CD8-positive, alpha-beta memory T cell (primary cell): ENCODE measurements around the gene B3GAT3. TPM values are rescaled to one million over a fixed set of nuclear protein-coding genes. Genes with fewer than 3 reads are reported as not detected.
A peak's percentile ranks its signal among the peaks of the same experiment; 100 is the strongest.
"Not testable (repeated sequence)": the region's sequence is repeated elsewhere in the genome, so short reads cannot be mapped to it uniquely, and the experiment has no call there.

Source experiments
- CTCF ChIA-PET: fragments of 350-600 bp; sonication (Branson Sonifier 250); formaldehyde crosslinking; loops from one replicate; lab custom pipeline; 2021; ENCODE audit warnings: antibody characterized with exemption; lab: Charles Lee
- POLR2A ChIA-PET: fragments of 350-600 bp; sonication (Branson Sonifier 250); formaldehyde crosslinking; loops from one replicate; lab custom pipeline; 2021; ENCODE audit warnings: antibody characterized with exemption; lab: Charles Lee
- DNase-seq, 5 donors: peaks; one replicate each; pipeline versions ENCODE4 v3.0.0 to v3.0.0-alpha.2; 2020 to 2022; ENCODE audit warnings: mixed read lengths in 1 of 5
- H3K27ac ChIP-seq: one replicate; pipeline ENCODE4 v1.7.0; 2013; ENCODE audit warnings: low read depth, mild to moderate bottlenecking, low read length, moderate library complexity
- H3K27me3 ChIP-seq: 2 replicates; pipeline ENCODE4 v1.7.0; 2013; ENCODE audit warnings: low read length, mild to moderate bottlenecking; ENCODE audit not compliant: insufficient read depth, poor library complexity, severe bottlenecking
- H3K36me3 ChIP-seq: 2 replicates; pipeline ENCODE4 v1.7.0; 2013; ENCODE audit warnings: mild to moderate bottlenecking, low read length, moderate library complexity; ENCODE audit not compliant: insufficient read depth
- H3K4me1 ChIP-seq: 2 replicates; pipeline ENCODE4 v1.7.0; 2013; ENCODE audit warnings: mild to moderate bottlenecking, low read length, moderate library complexity; ENCODE audit not compliant: insufficient read depth
- H3K4me3 ChIP-seq: 2 replicates; pipeline ENCODE4 v1.7.0; 2013; ENCODE audit warnings: mild to moderate bottlenecking, low read length
- H3K9me3 ChIP-seq: 2 replicates; pipeline ENCODE4 v1.7.0; 2013; ENCODE audit warnings: mild to moderate bottlenecking, low read length
- H3K27ac Mint-ChIP-seq, 8 donors: one replicate each; pipeline ENCODE4 v1.8.0; 2020 to 2021; ENCODE audit warnings: mixed read lengths in 8 of 8, mild to moderate bottlenecking in 6 of 8, inconsistent platforms in 3 of 8, moderate library complexity in 3 of 8
- H3K27me3 Mint-ChIP-seq, 2 donors: one replicate each; pipeline ENCODE4 v1.8.0; 2020 to 2021; ENCODE audit warnings: mixed read lengths in 2 of 2, mild to moderate bottlenecking in 1 of 2, moderate library complexity in 1 of 2
- H3K36me3 Mint-ChIP-seq, 3 donors: one replicate each; pipeline ENCODE4 v1.8.0; 2020 to 2021; ENCODE audit warnings: mixed read lengths in 3 of 3, inconsistent platforms in 1 of 3, mild to moderate bottlenecking in 1 of 3
- H3K4me1 Mint-ChIP-seq, 3 donors: one replicate each; pipeline ENCODE4 v1.8.0; 2020 to 2021; ENCODE audit warnings: mixed read lengths in 3 of 3, inconsistent platforms in 1 of 3, mild to moderate bottlenecking in 1 of 3
- H3K4me3 Mint-ChIP-seq, 7 donors: one replicate each; pipeline ENCODE4 v1.8.0; 2020 to 2021; ENCODE audit warnings: mixed read lengths in 7 of 7, mild to moderate bottlenecking in 6 of 7, moderate library complexity in 4 of 7, inconsistent platforms in 2 of 7
- H3K9me3 Mint-ChIP-seq, 5 donors: one replicate each; pipeline ENCODE4 v1.8.0; 2020 to 2022; ENCODE audit warnings: mixed read lengths in 5 of 5, mild to moderate bottlenecking in 3 of 5, moderate library complexity in 2 of 5, inconsistent platforms in 1 of 5
- polyA plus RNA-seq: library from polyadenylated mRNA; unstranded; fragments of 300-500 nt; fragmentation: Illumina TruSeq; gene quantifications from one replicate; pipeline ENCODE4 v1.2.3, GENCODE V29; 2021
- total RNA-seq, 2 experiments: library from RNA; stranded (reverse); gene quantifications; one replicate each; pipeline ENCODE4 v1.2.3, GENCODE V29; 2021

The B3GAT3 gene
- total and polyA plus RNA-seq, 3 experiments from 2014 or later: 48.9 to 68.2 (median 67.4) TPM

- ChIA-PET POLR2A (interaction anchor here (0.6 to 2.5 kb wide), 10 partner anchors 10 to 211 kb away, joined by 3 to 17 read pairs (median 8); partner anchors contain the start of genes B3GAT3, C11orf98, CSKMT and HNRNPUL2), CTCF (interaction anchor here (1.0 to 1.9 kb wide), 5 partner anchors 9 to 124 kb away, joined by 3 to 8 read pairs (median 5); partner anchors contain the start of genes B3GAT3, C11orf98, CSKMT and TUT1)
- Mint-ChIP-seq H3K27me3 (no peaks in the 10 kb centered on the region), H3K27ac (peak overlapping the region; percentile 88 to 99 (median 98)), H3K36me3 (peaks cover 0 to 53% (median 3%) of the 10 kb centered on the region in 3 donors), H3K4me1 (peaks cover 23 to 41% (median 30%) of the 10 kb centered on the region in 3 donors), H3K4me3 (peak overlapping the region; percentile 89 to 97 (median 96)), H3K9me3 (no peaks in the 10 kb centered on the region)
- peak overlapping the region; percentile 75 for H3K4me3 ChIP-seq
- H3K27ac ChIP-seq: peak overlapping the region; percentile 77
- H3K36me3 ChIP-seq: peaks cover 14% of the 10 kb centered on the region
- H3K9me3 ChIP-seq: no peaks in the 10 kb centered on the region
- no peaks in the 10 kb centered on the region for H3K27me3 ChIP-seq
- peaks cover 29% of the 10 kb centered on the region for H3K4me1 ChIP-seq
- peak in 1 of 5 donors; percentile 15 for DNase-seq
Observed at GRCh38 chr11:62645671-62645945, 23.8 kb upstream of the B3GAT3 start.

GRCh38 chr11:62644220-62644619, 22.4 kb upstream of the B3GAT3 start:
- Mint-ChIP-seq H3K4me1 (peaks cover 29 to 50% (median 39%) of the 10 kb centered on the region in 3 donors), H3K9me3 (no peaks in the 10 kb centered on the region), H3K4me3 (peak overlapping the region; percentile 26 to 89 (median 43)), H3K27me3 (no peaks in the 10 kb centered on the region), H3K27ac (peak overlapping the region in 3 of 8 donors; percentile 47 to 88 (median 78)), H3K36me3 (peaks cover 0 to 49% (median 4%) of the 10 kb centered on the region in 3 donors)
- Histone ChIP-seq H3K27me3 (no peaks in the 10 kb centered on the region), H3K4me3 (no peak overlapping the region), H3K4me1 (peaks cover 38% of the 10 kb centered on the region), H3K9me3 (no peaks in the 10 kb centered on the region), H3K36me3 (peaks cover 15% of the 10 kb centered on the region), H3K27ac (no peak overlapping the region)
- ChIA-PET POLR2A (interaction anchor here (1.0 kb wide), 1 partner anchor 11 kb away, joined by 3 read pairs; no protein-coding TSS in a partner anchor), CTCF (interaction anchor here (0.9 to 1.9 kb wide), 3 partner anchors 10 to 53 kb away, joined by 3 to 5 read pairs (median 4); partner anchors contain the start of gene TUT1)
- no peak for DNase-seq

- Histone ChIP-seq H3K27ac (no peak overlapping the region), H3K9me3 (no peaks in the 10 kb centered on the region), H3K4me3 (no peak overlapping the region), H3K4me1 (peaks cover 11% of the 10 kb centered on the region), H3K36me3 (peaks cover 65% of the 10 kb centered on the region), H3K27me3 (no peaks in the 10 kb centered on the region)
- Mint-ChIP-seq H3K4me1 (peaks cover 10 to 18% (median 18%) of the 10 kb centered on the region in 3 donors), H3K36me3 (peaks cover 18 to 83% (median 23%) of the 10 kb centered on the region in 3 donors), H3K9me3 (no peaks in the 10 kb centered on the region), H3K4me3 (no peak overlapping the region), H3K27ac (peak overlapping the region in 4 of 8 donors; percentile 51 to 80 (median 66)), H3K27me3 (no peaks in the 10 kb centered on the region)
- DNase-seq: no peak
- ChIA-PET POLR2A (no interaction called here), CTCF (interaction anchor here (1.1 to 1.4 kb wide), 2 partner anchors 23 to 40 kb away, joined by 3 read pairs; no protein-coding TSS in a partner anchor)
Observed at GRCh38 chr11:62632492-62632891, 10.7 kb upstream of the B3GAT3 start.

- Histone ChIP-seq H3K9me3 (no peaks in the 10 kb centered on the region), H3K27me3 (no peaks in the 10 kb centered on the region), H3K27ac (no peak overlapping the region), H3K36me3 (peaks cover 63% of the 10 kb centered on the region), H3K4me3 (no peak overlapping the region), H3K4me1 (no peaks in the 10 kb centered on the region)
- Mint-ChIP-seq H3K36me3 (peaks cover 11 to 77% (median 15%) of the 10 kb centered on the region in 3 donors), H3K4me3 (no peak overlapping the region), H3K27me3 (peaks cover 0 to 1% of the 10 kb centered on the region in 2 donors), H3K9me3 (no peaks in the 10 kb centered on the region), H3K27ac (peak overlapping the region in 3 of 8 donors; percentile 18 to 89 (median 73)), H3K4me1 (peaks cover 0 to 5% (median 0%) of the 10 kb centered on the region in 3 donors)
- ChIA-PET CTCF (interaction anchor here (1.1 to 2.3 kb wide), 2 partner anchors 10 to 17 kb away, joined by 3 to 5 read pairs; no protein-coding TSS in a partner anchor), POLR2A (interaction anchor here (0.7 kb wide), 1 partner anchor 116 kb away, joined by 16 read pairs; no protein-coding TSS in a partner anchor)
- no peak for DNase-seq
Observed at GRCh38 chr11:62627713-62628112, 5.9 kb upstream of the B3GAT3 start.

GRCh38 chr11:62622476-62623089, 797 bp upstream of the B3GAT3 start:
- Histone ChIP-seq H3K27me3 (no peaks in the 10 kb centered on the region), H3K4me3 (no peak overlapping the region), H3K27ac (peak overlapping the region; percentile 80), H3K4me1 (peaks cover 16% of the 10 kb centered on the region), H3K9me3 (no peaks in the 10 kb centered on the region), H3K36me3 (peaks cover 20% of the 10 kb centered on the region)
- peaks cover 0 to 49% (median 6%) of the 10 kb centered on the region in 3 donors for H3K36me3 Mint-ChIP-seq
- ChIA-PET CTCF (interaction anchor here (0.9 to 3.7 kb wide), 10 partner anchors 11 to 71 kb away, joined by 3 to 24 read pairs (median 4); partner anchors contain the start of genes C11orf98, CSKMT, EML3 and GANAB), POLR2A (interaction anchor here (0.8 to 3.5 kb wide), 13 partner anchors 10 to 233 kb away, joined by 3 to 34 read pairs (median 7); partner anchors contain the start of genes C11orf98, CSKMT, EEF1G and EML3)
- H3K27me3 Mint-ChIP-seq: peaks cover 0 to 1% of the 10 kb centered on the region in 2 donors
- no peak for DNase-seq
- H3K9me3 Mint-ChIP-seq: no peaks in the 10 kb centered on the region
- peak overlapping the region; percentile 77 to 94 (median 89) for H3K4me3 Mint-ChIP-seq
- peaks cover 15 to 28% (median 26%) of the 10 kb centered on the region in 3 donors for H3K4me1 Mint-ChIP-seq
- peak overlapping the region; percentile 89 to 99 (median 93) for H3K27ac Mint-ChIP-seq

GRCh38 chr11:62621027-62621566, 689 bp downstream of the B3GAT3 start:
- peaks cover 0 to 1% of the 10 kb centered on the region in 2 donors for H3K27me3 Mint-ChIP-seq
- ChIA-PET CTCF (interaction anchor here (0.7 to 3.7 kb wide), 15 partner anchors 9 to 82 kb away, joined by 3 to 24 read pairs (median 3); partner anchors contain the start of genes EEF1G, EML3, GANAB and LBHD1), POLR2A (interaction anchor here (0.6 to 3.5 kb wide), 14 partner anchors 9 to 260 kb away, joined by 3 to 34 read pairs (median 6); partner anchors contain the start of genes C11orf98, CSKMT, EEF1G and EML3)
- DNase-seq: no peak
- no peaks in the 10 kb centered on the region for H3K9me3 Mint-ChIP-seq
- Histone ChIP-seq H3K4me3 (peak overlapping the region; percentile 94), H3K27me3 (no peaks in the 10 kb centered on the region), H3K4me1 (peaks cover 16% of the 10 kb centered on the region), H3K27ac (peak overlapping the region; percentile 80), H3K9me3 (no peaks in the 10 kb centered on the region), H3K36me3 (peaks cover 6% of the 10 kb centered on the region)
- H3K4me1 Mint-ChIP-seq: peaks cover 15 to 30% (median 26%) of the 10 kb centered on the region in 3 donors
- peaks cover 0 to 47% (median 0%) of the 10 kb centered on the region in 3 donors for H3K36me3 Mint-ChIP-seq
- H3K4me3 Mint-ChIP-seq: peak overlapping the region; percentile 90 to 96 (median 94)
- peak overlapping the region; percentile 89 to 100 (median 97) for H3K27ac Mint-ChIP-seq

GRCh38 chr11:62616957-62617356, 4.8 kb downstream of the B3GAT3 start:
- H3K9me3 ChIP-seq, H3K27me3 Mint-ChIP-seq, H3K9me3 Mint-ChIP-seq, H3K36me3 ChIP-seq, H3K27me3 ChIP-seq, DNase-seq, H3K4me3 Mint-ChIP-seq, H3K4me3 ChIP-seq, H3K27ac ChIP-seq: not testable (repeated sequence)
- CTCF ChIA-PET: interaction anchor here (1.2 to 3.0 kb wide), 2 partner anchors 24 to 25 kb away, joined by 5 to 10 read pairs; partner anchors contain the start of gene TUT1
- peak overlapping the region in 2 of 8 donors; percentile 57 to 71 for H3K27ac Mint-ChIP-seq
- peaks cover 0 to 45% (median 2%) of the 10 kb centered on the region in 3 donors for H3K36me3 Mint-ChIP-seq
- H3K4me1 ChIP-seq: peaks cover 21% of the 10 kb centered on the region
- peaks cover 28 to 46% (median 34%) of the 10 kb centered on the region in 3 donors for H3K4me1 Mint-ChIP-seq
- POLR2A ChIA-PET: interaction anchor here (0.6 to 1.0 kb wide), 2 partner anchors 18 to 110 kb away, joined by 3 read pairs; partner anchors contain the start of gene HNRNPUL2
